GM18873 (cell line): Measurements from ENCODE around the gene ABO.
"Not testable (repeated sequence)": the region's sequence is repeated elsewhere in the genome, so short reads cannot be mapped to it uniquely, and the experiment has no call there.

ENCODE experiments used
- ATAC-seq: cut with Tn5 transposase; IDR thresholded peaks from one replicate; pipeline ENCODE4 v1.9.1; 2021; ENCODE audit warnings: mild to moderate bottlenecking, moderate library complexity, moderate number of reproducible peaks; ENCODE audit not compliant: unreplicated experiment, low FRiP score

The ABO gene

DNA sequence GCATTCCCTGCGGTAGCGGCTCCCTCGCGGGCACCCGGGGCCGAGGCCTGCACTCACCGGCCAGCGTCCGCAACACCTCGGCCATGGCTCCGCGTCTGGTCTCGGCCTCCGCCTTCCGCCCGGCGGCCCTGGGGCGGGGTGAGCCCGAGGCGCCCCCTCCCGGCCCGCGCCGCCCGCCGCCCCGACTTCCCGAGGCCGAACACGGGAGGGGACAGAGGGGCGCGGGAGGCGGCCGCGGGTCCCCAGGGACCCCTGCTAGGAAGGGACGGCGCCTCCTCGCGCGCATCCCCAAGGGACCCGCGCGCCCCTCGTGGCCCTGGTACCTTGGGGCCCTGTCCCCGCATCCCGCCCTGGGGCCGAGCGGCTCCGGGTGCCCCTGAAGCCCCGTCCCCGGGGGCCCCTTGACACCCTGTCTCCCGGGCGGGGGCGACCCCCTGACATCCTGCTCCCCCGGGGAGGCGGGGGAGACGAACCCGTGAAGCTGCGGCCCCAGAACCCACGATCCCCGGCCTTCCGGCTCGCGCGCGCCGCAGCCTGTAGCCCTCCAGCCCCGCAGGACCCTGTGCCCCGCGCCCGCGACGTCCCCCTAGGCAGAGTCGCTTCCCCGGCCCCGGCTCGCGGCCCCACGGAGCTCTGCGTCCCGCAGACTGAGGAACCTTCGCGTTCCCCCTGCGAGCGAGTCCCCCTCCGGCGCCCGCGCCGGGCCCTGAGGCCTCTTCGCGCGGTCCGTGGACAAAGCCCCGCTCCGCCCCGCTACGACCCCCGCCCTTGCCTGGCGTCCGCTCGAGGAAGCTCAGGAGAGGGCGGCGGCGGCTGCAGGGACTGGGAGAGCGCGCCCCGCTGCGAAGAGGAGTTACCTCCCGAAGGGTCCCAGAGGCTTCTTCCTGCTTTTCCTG lies at the start of gene ABO:
Gene ABO, minus strand, starts transcription at position 97 of the 896 bp plus-strand sequence.
- no peak for ATAC-seq

- no peak for ATAC-seq
Observed at GRCh38 chr9:133323991-133324703, 49.1 kb upstream of the ABO start.

- no peak for ATAC-seq
Observed at GRCh38 chr9:133323211-133323610, 48.2 kb upstream of the ABO start.

- ATAC-seq = no peak
Observed at GRCh38 chr9:133322701-133323100, 47.7 kb upstream of the ABO start.

DNA sequence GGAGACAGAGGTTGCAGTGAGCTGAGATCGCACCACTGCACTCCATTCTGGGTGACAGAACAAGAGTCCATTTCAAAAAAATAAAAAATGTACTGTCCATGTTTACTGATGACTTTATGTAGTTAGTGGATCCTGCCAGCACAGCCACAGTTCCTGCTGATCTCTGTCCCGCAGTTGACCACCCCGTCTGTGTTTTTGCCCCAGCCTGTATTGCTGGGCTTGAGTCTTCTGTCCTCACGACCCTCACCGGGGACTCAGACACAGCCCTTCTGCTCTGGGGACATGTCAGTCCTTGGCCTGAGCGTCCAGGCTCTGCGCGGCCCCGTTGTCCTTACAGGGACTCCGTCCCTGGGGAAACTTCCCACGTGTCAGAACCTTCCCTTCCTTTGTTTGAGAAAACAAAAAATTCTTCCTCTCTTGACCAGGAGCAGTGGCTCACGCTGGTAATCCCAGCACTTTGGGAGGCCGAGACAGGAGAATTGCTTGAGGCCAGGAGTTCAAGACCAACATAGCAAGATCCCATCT lies 46.5 kb upstream of the ABO start:
- no peak for ATAC-seq

DNA sequence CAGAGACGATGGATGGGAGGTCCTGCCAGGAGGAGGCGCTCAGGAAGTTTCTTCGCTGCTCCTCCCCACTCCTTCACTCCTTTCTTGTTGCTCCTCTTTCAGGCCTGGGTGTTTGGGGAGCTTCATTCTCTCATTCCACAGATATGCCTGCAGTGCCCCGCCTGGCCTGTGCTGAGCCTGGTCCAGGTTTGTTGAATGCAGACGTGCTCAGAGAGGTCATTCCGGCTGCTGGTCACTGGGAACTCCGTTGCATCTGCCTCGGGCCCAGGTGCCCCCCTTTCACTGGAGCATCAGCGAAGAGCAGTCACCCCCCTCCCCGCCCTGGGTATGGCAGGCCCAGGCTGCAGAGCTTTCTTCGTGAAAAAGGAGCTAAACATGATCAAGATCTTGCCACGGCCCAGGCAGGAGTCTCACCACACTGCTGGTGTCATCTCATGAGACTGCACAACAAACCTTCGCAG lies 45.5 kb upstream of the ABO start:
- no peak for ATAC-seq

DNA sequence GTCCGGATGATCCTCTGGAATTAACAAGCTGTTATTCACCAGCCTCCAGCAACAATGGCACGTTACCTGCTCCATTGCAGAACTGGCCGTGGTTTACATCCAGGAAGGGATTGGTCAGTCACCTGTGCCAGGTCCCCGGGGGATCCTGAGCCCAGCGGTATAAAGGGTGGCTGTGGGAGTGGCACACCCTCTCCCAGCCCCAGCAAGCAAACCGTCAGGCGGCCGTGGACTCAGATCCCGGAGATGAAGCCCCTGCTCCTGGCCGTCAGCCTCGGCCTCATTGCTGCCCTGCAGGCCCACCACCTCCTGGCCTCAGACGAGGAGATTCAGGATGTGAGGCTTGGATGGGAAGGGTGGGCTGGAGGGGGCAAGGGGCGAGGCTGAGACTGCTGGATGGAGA lies 42.5 kb upstream of the ABO start:
- ATAC-seq = not testable (repeated sequence)

GRCh38 chr9:133315997-133316396 lies 41.0 kb upstream of the ABO start:
- no peak for ATAC-seq

GRCh38 chr9:133309608-133310007 lies 34.6 kb upstream of the ABO start:
- no peak for ATAC-seq

GRCh38 chr9:133307301-133307700 lies 32.3 kb upstream of the ABO start:
- no peak for ATAC-seq

- ATAC-seq = no peak
Observed at GRCh38 chr9:133306242-133307204, 31.5 kb upstream of the ABO start.

GRCh38 chr9:133305731-133306130 lies 30.7 kb upstream of the ABO start:
- ATAC-seq = no peak

GRCh38 chr9:133304477-133305377 lies 29.7 kb upstream of the ABO start:
- ATAC-seq = no peak

DNA sequence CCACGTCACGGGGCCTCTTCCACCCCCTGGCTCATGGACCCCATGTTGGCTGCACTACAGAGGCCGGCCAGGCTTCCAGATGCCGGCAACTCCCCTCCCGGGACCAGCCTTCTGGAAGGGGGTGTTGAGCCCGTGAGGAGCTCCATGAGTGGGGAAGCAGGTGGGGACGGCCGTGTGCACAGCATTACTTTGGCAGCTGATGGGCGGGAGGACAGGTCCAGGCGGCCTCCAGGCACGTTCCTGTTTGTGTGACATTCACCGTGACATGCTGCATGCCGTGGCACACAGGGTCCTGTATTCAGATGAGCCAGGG lies 29.1 kb upstream of the ABO start:
- no peak for ATAC-seq

DNA sequence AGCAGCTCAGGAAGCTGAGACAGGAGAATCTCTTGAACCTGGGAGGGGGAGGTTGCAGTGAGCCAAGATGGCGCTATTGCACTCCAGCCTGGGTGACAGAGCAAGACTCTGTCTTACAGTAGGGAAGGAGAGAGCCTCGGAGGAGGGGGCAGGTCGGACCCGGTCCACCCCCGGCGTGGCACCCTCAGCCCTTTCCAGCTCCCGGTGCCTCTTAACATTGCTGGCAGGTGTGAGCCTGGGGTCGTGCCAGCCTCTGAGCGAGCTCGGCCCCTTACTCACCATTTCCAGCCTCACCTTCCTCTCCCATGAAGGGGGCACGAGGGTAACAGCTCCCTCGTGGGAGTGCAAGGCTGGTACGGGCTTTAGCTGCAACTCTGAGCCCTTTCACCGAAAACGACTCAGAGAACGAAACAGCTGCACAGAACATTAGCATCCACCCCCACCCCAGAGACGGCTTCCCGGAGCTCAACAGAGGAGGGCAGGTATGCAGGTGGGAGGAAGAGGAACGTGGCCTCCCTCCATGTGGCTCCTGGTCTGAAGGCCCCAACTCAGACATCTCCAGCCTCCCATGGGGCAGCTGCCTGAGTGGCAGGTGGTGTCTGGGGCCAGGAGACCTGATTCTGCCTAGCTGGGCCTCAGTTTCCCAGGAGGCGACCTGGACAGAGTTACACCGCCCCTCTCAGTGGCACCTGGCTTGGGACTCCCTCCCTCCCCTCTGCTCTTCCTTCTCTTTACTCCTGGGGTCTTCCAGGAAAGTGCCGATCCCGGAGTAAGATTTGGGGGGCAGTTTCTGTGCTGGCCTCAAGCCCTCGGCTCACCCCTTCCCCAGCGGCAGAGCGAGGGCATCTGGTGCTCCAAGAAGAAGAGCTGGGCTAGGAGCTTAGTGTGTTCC lies 28.5 kb upstream of the ABO start:
- ATAC-seq = no peak

DNA sequence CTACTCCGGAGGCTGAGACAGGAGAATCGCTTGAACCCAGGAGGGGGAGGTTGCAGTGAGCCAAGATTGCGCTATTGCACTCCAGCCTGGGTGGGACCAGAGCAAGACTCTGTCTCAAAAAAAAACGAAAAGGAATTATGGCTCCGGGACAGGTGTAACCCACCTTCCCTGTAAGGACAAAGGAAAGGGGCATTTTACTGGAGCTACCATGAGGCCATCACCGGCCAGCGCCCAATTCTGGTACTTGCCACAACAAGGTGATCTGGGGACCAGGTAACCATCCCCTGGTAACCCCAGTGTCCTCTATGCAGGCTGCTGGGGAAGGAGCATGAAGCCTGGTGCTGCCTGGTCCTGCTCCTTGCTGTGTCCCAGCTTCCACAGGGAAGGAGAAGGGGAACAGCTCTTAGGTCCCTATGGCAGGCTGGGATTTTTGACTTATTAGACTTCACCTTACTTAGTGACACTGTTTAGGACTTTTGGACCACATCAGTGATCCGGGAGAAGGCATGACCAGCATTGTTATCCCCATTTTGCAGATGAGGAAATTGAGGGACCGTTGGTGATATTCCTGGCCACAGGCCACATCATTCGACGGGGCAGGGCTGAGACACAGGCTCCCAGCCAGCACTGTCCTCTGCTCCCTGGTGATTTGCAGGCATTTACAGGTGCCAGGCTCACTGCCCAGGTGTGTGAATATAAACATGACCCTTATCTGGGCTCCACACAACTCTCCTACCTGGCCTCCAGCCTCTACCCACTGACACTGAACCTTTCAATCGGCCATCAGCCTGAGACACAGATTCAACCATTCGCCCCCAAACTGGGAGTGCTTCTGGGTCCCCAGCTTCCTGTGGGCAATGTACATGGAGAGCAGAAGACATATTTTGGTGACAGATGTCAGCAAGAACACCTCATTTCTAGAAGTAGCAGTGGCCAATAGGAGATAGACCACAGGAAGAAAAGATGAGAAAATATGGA lies 26.5 kb upstream of the ABO start:
- ATAC-seq = no peak

DNA sequence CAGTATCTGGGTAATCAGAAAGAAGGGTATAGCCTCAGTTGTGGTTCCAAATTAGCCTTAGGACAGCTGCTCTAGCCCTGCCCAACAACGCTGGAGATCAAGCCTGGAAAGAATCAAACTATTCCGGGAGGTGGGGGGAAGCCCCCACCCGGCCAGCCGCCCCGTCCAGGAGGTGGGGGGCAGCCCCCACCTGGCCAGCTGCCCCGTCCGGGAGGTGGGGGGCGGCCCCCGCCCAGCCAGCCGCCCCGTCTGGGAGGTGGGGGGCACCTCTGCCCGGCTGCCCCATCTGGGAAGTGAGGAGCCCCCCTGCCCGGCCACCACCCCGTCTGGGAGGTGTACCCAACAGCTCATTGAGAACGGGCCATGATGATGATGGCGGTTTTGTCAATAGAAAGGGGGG lies 25.0 kb upstream of the ABO start:
- not testable (repeated sequence) for ATAC-seq
